HG03457 (cell line): ENCODE results near the gene LRG1.
"Not testable (repeated sequence)": the region's sequence is repeated elsewhere in the genome, so short reads cannot be mapped to it uniquely, and the experiment has no call there.

ENCODE experiments used
- ATAC-seq: cut with Tn5 transposase; IDR thresholded peaks from one replicate; pipeline ENCODE4 v1.9.1; 2021; ENCODE audit warnings: moderate number of reproducible peaks; ENCODE audit not compliant: unreplicated experiment

LRG1 gene

GRCh38 chr19:4529924-4530522 is 9.8 kb downstream of the LRG1 start:
- no peak for ATAC-seq

- ATAC-seq = no peak
Measured at GRCh38 chr19:4528843-4529242, 11.0 kb downstream of the LRG1 start.

DNA sequence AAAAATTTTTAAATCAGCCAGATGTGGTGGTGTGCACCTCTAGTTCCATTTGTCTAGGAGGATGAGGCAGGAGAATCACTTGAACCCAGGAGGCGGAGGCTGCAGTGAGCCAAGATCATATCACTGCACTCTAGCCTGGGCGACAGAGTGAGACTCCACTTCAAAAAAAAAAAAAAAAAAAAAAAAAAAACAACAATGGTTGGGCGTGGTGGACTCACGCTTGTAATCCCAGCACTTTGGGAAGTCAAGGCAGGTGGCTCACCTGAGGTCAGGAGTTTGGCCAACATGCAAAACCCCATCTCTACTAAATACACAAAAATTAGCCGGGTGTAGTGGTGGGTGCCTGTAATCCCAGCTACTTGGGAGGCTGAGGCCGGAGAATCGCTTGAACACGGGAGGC is 12.5 kb downstream of the LRG1 start:
- not testable (repeated sequence) for ATAC-seq

GRCh38 chr19:4525563-4526002 is 14.3 kb downstream of the LRG1 start:
- ATAC-seq = no peak

- ATAC-seq = no peak
Measured at GRCh38 chr19:4524808-4525562, 14.9 kb downstream of the LRG1 start.

DNA sequence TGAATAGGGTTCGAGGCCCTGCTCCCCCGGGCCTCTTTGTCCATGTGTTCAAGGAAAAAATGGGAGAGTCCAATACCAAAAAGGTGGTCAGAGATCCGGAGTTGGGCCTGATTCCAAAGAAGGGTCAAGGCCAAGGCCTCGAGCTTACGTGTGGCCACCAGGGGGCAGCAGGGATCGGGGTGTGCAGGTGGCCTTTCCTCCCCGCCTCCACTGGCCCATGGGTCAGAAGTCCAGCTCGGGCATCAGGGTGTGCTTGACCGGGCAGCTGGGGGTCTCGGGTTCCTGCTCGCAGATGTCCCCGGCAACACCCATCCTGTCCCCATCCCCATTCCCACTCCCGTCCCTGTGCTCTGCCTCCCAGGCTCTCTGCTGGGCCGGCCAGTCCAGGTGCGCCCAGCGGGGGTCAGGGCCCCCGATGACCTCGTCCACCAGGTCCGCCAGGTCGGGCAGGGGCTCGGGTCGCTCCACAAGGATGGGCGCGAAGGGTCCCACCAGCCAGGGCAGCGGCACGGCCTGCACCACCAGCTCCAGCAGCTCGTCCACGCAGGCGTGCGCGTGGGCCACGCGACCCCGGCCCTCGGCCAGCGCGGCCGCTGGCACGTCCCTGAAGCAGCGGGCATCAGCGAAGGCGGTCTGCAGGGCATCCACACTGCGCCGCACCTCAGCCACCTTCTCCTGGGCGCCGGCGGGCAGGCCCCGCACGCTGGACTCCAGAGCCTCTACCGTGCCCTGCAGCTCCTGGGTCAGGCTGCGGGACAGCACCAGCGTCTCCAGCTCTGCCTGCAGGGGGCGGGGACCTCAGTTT is 16.3 kb downstream of the LRG1 start:
- no peak for ATAC-seq

GRCh38 chr19:4522291-4523002 is 17.4 kb downstream of the LRG1 start:
- ATAC-seq = no peak

- no peak for ATAC-seq
Measured at GRCh38 chr19:4521888-4522242, 18.0 kb downstream of the LRG1 start.

- ATAC-seq = no peak
Measured at GRCh38 chr19:4521170-4521887, 18.5 kb downstream of the LRG1 start.

GRCh38 chr19:4519521-4520277 is 20.1 kb downstream of the LRG1 start:
- ATAC-seq = no peak

DNA sequence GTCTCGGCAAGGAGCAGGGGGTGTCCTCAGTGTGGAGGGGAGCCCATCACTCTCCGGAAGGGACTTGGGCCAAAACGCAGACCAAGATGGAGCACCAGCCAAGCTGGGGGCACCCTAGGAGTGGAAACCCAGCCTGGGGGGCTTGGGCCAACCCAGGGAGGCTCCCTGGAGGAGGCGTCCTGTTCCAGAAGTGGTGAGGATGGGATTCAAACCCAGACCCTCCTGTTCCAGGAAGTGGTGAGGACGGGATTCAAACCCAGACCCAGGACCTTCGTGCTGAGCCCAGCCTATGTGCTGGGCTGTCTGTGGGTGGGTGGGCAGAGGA is 20.7 kb downstream of the LRG1 start:
- no peak for ATAC-seq

GRCh38 chr19:4518345-4519171 is 21.3 kb downstream of the LRG1 start, which contains the start of gene PLIN4:
Gene PLIN4, minus strand, starts transcription at chr19:4518486. Its CDS starts 214 bp downstream, at chr19:4518272.
- ATAC-seq = no peak

GRCh38 chr19:4517451-4518057 is 22.3 kb downstream of the LRG1 start:
- no peak for ATAC-seq

DNA sequence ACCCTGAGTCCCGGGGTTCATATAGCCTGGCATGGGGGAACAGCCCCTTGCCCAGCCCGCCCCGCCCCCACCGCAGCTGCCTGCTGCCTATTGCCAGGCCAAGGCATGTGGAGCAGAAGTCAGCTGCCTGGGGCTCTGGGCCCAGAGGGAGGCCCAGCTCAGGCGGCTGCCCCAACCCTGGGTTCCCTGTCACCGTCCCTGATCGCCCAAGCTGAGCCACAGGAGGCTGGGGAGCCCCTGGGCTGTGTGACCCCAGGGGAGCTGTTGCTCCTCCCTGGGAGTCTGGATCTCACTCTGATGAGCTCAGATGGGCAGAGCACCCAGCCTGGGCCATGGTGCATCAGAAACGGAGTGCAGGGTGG is 22.9 kb downstream of the LRG1 start:
- ATAC-seq = no peak

- no peak for ATAC-seq
Measured at GRCh38 chr19:4516199-4516938, 23.5 kb downstream of the LRG1 start.

DNA sequence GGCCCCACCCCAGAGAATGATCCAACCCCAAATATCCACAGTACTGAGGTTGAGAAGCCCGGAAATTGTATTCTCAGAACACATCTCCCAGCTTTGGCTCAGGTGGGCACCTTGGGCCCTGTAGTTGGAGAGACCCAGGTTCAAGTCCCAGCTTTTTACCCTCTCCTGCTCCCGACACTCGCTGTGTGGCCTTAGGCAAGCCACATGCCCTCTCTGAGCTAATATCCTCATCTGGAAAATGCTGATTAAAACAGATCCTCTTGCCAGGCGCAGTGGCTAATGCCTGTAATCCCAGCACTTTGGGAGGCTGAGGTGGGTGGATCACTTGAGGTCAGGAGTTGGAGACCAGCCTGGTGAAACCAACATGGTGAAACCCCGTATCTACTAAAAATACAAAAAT is 24.1 kb downstream of the LRG1 start:
- ATAC-seq = no peak

DNA sequence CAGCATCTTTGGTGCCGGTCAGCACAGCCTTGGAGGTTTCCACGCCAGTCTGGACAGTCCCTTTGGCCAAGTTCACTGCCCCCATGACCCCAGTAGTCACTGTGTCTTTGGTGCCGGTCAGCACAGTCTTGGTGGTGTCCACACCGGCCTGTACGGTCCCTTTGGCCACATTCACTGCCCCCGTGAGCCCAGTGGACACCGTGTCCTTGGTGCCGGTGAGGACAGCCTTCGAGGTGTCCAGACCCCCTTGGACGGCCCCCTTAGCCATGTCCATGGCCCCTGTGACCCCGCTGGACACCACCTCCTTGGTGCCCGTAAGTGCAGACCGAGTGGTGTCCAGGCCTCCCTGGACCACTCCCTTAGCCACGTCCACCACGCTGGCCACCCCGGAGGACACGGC is 26.6 kb downstream of the LRG1 start:
- ATAC-seq = no peak

GRCh38 chr19:4512070-4512469 is 27.8 kb downstream of the LRG1 start:
- ATAC-seq = no peak
